Amniotic stem cell (primary cell): ENCODE results near the gene SAT1.

Source experiments
- DNase-seq: peaks from one replicate; lab custom pipeline; 2025; lab: John Stamatoyannopoulos, UW

Gene SAT1

DNA sequence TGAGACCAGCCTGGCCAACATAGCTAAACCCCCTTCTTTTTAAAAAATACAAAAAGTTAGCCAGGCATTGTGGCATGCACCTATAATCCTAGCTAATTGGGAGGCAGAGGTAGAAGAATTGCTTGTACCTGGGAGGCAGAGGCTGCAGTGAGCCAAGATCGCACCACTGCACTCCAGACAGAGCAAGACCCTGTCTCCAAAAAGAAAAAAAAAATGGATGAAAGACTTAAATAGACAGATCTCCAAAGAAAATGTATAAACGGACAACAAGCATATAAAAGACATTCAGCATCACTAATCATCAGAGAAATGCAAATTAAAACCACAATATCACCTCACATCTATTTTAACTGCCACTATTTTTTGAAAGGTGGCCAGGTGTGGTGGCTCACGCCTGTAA lies 6.6 kb upstream of the SAT1 start:
- DNase-seq, result no peak

DNA sequence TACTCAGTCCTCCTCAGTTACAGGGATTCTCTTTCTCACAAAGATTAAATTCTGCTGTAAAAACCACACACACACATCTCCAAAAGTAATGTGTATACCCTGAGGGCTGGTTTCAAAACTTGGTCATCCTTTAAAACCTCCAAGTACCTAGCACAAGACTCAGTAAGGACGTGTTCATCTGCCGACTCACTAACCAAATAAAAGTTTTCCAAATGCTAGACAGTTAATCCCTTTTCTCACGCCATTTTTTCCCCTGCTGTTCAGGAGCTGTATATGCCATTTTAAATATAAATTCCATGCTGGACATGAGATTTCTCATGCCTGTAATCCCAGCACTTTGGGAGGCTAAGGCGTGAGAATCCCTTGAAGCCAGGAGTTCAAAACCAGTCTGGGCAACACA lies 3.9 kb upstream of the SAT1 start:
- peak; percentile 32 for DNase-seq

DNA sequence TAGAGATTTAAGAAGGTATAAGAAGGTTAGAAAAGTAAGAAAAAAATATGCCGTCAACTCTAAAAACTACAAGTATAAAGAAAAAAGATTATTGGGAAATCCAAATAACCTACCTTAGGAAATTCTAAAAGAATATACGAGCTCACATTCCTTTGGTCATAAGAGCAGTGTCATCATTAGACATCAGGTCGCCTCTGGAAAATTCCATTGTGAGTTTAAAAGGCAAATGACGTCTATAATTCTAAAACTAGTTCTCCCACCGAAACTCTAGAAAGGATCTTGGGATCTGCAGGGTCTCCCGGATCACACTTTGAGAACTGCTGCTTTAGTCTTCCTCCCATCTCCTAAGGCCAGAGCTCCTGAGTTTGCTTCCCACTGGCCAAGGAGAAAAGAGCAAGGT lies 518 bp upstream of the SAT1 start:
- no peak for DNase-seq

DNA sequence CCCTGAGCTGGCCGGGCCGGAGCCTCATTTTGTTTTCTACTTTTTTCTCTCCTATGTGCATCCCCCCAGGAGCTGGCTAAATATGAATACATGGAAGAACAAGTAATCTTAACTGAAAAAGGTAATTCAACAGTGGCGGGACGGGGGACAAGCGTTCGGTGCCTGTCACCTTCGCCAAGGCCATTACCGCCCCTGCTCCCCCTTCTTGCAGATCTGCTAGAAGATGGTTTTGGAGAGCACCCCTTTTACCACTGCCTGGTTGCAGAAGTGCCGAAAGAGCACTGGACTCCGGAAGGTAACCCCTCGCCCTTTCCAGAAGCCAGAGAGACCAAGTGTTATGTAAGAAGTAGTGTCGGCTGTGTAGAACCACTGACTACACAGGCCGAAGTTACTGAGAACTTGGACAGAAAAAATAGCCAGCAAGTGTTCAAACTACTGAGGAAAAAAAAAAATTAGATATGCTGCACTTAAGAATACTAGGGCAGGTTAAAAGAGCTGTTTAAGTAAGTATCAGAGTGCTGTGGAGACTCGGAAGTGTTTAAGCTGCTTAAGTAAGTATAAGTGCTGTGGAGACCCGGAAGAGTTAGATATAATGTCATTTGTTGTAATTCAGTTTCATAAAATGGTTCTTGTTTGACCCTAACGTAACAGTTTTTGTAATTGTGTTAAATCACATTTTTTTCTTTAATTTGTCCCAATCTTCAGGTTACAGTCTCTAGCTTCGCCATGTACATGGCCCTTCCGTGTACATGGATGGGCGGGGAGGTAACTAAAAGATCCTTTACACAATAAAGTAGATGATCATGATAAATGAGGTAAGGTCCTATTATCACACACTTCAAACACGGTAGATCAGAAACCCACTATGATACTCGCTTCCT lies 856 bp downstream of the SAT1 start:
- DNase-seq, result no peak

DNA sequence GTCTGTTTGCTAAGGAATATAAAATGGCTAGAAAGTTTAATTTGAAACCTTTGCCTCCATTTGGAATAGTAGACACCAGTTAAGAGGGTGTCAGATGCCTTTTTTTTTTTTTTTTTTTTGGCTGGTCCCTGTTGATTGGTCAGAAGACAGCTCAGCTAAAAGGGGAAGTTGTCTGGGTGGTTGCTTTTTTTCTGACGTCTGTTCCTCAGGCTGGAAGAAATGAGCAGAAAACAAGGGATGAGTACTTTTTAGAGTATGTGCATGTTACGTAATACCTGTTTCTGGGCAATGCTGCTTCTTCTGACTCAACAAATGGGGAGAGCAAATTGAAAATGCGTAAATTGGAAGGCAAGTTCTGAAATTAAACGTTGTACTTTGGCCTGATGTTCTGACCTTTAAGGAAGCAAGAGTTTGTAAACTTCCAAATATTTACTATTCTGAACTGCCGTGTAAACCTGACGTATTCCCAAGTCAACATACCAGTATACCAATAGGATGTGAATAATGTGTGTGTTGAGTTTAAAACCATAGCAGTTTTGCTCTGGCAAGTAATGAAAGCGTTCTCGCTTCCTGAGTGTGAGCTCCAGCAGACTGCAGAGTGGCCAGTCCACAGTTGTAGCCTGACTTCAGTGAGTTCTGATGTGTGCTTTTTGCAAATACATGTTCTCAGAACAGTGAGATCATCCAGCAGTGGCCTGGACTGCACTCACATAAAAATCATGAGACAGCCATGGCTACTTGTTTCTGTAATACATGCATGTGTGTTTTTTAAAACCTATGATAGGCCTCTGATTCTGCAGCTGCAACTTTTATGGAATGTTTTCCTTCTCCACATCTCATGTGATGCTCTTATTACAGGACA lies 1.7 kb downstream of the SAT1 start:
- no peak for DNase-seq

DNA sequence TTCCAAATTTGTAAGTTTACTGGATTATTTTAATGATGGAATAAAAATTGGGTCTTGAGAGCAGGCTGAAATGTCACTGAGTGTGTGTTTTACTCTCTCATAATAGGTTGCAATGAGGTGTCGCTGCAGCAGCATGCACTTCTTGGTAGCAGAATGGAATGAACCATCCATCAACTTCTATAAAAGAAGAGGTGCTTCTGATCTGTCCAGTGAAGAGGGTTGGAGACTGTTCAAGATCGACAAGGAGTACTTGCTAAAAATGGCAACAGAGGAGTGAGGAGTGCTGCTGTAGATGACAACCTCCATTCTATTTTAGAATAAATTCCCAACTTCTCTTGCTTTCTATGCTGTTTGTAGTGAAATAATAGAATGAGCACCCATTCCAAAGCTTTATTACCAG lies 2.6 kb downstream of the SAT1 start:
- no peak for DNase-seq

DNA sequence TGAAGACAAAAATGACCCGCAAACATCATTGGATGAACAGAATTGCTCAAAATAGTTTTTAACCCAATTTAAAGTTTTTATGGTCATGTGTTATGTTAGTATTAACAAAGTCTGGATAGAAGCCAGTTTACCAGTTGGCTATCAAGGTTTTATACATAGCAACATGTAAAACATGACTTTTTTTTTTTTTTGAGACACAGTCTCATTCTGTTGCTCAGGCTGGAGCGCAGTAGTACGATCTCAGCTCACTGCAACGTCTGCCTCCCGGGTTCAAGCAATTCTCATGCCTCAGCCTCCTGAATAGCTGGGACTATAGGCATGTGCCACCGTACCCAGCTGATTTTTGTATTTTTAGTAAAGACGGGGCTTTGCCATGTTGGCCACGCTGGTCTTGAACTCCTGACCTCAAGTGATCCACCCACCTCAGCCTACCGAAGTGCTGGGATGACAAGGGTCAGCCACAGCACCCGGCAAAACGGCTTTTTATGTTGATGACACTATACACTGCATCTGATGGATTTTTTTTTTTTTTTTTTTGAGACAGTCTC lies 3.4 kb downstream of the SAT1 start:
- DNase-seq, result no peak

DNA sequence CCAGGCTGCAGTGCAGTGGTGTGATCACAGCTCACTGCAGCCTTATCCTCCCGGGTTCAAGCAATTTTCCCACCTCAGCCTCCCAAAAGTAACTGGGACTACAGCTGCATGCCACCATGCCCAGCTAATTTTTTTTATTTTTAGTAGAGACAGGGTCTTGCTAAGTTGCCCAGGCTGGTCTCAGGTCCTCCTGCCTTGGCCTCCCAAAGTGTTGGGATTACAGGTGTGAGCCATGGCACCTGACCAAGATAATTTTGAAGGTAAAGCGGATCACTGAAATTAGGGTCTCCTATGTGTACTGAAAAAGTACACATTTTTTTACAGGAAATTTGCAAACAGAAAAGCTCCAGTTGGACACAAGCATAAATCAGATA lies 4.8 kb downstream of the SAT1 start:
- DNase-seq, result no peak

DNA sequence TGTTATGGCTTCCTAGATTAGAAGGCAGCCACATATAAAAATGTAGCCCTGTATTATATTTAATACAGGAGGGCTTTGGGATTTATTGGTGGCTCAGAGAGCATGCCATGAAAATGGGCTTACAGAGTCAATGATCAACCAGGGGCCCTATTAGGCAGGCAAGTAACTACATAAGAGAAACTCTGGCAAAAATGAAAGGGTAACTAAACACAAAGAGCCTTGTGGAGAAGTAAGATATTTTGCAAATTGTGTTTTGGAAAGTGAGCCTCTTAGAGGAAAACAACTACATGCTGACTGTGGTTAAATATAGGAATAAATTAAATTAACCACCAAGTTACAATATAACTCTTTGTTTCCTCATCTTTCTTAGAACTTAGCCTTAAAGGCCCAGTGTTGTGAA lies 5.5 kb downstream of the SAT1 start:
- no peak for DNase-seq

DNA sequence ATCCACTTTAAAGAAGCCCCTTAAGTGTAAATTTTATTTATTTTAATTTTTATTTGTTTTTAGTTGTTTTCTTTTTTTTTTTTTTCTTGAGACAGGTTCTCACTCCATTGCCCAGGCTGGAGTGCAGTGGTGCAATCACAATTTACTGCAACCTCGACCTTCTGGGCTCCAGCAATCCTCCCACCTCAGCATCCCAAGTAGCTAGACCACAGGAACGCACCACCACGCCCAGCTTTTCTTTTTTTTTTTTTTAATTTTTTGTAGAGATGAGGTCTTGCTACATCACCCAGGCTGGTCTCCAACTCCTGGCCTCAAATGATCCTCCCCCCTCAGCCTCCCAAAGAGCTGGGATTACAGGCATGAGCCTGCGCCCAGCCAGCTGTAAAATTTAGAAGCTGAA lies 6.0 kb downstream of the SAT1 start:
- DNase-seq, result no peak

DNA sequence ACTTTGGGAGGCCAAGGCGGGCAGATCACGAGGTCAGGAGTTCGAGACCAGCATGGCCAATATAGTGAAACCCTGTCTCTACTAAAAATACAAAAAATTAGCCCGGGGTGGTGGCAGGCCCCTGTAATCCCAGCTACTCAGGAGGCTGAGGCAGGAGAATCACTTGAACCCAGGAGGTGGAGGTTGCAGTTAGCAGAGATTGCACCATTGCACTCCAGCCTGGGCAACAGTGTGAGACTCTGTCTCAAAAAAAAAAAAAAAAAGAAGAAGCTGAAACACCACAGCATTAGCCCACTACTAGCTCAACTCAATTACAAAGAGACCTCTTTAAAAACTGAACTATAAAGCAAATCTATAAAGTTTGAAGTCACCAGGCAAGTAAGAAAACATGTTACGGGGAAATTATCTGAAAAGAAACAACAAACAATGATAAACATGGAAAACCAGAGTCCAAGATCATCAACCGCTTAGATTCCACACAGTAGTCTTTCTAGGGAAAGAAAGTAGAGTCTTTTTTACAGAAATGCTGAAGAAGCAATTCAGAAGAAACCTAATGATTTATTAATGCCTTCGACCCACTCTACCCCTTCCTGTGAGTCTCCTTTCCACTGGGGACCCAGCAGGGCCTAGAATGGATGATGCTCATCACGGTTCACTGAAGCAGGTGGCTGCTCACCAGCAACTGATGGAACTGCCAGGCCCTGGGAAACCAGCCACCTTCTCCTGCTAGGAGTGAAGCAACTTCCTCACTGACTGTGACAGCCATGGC lies 6.6 kb downstream of the SAT1 start:
- no peak for DNase-seq

DNA sequence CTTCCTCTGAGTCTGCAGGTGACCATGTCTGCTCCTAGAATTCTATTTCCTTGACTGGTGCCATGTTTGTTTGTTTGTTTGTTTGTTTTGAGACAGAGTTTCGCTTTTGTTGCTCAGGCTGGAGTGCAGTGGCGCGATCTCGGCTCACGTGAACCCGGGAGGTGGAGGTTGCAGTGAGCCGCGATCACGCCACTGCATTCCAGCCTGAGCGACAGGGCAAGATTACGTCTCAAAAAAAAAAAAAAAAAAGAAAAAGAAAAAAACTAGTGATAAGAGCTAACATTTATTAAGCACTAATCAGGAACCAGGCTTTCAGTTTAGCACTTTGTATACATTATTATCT lies 7.2 kb downstream of the SAT1 start:
- DNase-seq, result no peak

DNA sequence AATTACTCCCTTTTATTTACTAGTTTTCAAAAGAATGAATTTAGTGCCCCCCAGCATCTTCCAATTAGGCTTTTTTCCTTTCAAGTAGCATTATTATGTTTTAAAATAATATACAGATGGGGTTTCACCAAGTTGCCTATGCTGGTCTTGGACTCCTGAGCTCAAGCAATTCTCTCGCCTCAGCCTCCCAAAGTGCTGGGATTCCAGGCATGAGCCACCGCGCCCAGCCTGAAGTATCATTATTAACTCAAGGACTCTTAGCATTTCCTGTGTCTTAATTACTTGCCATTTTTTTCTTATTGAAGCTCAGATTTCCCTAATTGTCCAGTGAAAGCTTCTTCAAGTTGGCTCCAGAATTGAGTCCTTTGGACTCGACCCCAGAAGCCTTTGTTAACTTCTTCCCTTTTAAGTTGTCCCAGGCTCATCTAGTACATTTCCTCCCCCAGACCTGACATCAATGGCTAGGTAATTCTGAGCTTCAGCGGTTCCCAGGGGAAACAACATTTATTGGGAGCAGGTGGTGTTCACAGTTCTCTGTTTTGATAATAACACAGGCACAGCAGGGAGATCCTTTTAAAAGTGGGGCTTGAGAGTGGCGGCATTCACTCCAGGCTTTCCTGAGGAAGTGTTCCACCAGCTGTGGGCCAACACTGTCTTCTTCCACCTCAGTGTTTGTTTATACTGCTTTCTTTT lies 10.0 kb downstream of the SAT1 start:
- DNase-seq, result no peak

DNA sequence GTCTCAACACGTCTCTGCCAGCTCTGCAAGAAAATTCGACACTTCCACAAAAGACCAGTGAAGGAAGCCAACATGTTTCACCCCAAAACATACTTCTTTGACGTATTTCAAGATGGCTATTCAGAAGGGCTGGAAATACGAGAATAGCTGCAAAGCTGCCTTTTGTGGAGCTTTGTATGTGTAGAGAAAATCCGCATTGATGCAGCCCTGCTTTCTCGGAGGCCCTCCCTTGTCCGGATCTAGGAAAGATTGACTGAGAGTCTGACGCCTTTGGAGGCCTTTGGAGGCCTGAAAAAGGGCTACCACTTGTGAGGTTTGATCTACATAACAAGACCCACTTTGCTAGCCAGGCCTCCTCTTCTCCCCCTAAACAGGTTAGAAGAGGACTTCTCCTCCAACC lies 12.2 kb downstream of the SAT1 start:
- no peak for DNase-seq

DNA sequence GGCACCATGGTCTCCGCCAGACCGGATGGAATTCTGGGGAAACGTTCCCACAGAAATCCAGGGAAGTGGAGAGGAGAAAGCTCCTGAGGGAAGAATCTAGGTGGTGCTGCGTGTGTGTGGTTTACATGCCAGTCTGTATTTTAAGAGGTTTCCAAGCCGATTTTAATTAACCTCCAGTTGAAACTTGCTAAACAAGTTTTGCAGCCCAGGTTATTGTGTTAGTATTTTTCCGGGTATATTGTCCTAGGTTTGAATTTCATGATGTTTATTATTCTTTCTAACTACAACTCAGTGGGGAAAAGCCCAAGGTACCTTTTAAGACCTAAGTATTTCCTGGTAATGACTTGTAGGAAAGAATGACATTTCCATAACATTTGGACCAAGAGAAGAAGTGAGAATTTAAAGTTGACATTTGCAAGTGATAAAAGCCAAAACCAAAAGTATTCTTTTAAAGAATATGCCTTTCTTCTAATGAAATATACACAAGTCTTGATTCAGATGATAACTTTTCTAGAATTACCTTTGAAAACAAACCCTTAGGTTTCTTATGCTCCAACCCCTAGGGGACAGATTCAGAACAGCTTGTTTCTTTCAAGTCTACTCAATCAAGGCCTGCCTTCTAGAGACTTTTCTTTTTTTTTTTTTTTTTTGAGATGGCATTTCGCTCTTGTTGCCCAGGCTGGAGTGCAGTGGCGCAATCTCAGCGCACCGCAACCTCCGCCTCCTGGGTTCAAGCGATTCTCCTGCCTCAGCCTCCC lies 14.6 kb downstream of the SAT1 start:
- DNase-seq, result no peak

DNA sequence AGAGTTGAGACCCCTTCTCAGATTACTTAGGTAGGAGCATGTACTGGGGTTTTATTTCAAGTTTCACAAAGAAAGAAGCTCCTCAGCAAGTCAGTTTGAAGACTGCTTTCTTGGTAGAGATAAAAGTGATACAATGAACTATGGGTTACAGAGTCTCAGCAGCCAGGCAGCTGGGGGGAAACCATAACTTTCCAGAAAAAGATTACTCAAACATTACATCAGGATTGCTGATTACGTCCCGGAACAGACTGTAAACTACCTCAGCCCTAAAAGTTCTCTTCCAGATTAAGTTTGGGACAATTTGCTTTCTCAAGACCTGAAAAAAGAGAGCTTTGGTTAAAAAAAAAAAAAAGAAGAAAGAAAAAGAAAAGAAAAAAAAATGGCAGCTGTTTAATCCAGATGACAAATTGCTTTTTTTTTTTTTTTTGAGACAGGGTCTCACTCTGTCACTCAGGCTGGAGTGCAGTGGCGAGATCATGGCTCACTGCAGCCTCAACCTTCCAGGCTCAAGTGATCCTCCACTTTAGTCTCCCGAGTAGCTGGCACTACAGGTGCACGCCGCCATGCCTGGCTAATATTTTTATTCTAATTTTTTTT lies 16.6 kb downstream of the SAT1 start:
- DNase-seq, result no peak

DNA sequence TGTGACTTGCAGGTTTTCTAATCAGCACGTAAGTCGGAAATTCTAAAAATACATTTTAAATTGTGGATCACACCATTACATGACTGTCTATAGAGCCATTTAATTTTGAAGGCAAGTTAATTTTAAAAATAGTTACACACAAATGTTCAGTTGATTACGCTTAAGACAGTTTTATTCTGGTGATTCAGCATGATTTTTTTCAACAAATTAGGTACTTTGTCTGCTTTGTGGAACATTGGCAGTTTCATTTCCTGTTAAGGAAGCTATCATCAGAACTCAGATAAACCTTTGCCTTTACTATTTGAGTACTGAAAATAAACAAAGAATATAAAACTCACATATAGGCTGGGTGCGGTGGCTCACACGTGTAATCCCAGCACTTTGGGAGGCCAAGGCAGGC lies 19.5 kb downstream of the SAT1 start:
- DNase-seq, result no peak

DNA sequence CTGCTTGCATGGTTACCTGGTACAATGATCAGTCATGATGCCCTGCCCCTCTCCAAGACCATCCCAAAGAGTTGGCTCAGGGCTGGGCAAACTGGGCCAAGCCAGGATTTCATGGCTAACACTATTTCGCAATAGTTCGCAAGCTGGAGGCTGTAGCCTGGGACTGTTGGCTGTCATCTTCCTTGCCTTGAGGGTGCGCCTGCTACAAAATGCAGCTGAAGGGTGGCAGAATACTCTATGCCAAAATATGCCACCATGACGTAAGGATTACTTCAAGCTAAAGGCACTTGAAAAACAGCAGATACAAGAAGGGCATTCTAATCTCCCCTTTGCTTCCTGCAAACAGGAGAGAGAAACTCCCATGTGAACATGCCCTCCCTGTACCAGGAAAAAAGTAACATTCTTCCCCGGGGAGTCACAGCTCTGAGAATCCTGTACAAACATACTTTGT lies 21.0 kb downstream of the SAT1 start:
- no peak for DNase-seq

DNA sequence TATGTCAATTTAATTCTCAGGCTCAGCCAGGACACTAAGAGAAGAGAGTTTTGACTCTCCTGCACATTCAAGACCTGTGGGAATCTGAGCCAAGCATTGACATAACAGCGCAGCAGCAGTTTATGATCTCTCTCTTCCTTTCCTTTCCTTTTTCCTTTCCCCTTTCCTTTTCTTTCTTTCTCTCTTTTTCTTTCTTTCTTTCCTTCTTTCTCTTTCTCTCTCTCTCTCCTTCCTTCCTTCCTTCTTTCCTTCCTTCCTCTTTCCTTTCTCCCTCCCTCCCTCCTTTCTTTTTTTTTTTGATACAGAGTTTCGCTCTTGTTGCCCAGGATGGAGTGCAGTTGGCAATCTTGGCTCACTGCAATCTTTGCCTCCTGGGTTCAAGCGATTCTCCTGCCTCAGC lies 21.6 kb downstream of the SAT1 start:
- DNase-seq, result no peak

DNA sequence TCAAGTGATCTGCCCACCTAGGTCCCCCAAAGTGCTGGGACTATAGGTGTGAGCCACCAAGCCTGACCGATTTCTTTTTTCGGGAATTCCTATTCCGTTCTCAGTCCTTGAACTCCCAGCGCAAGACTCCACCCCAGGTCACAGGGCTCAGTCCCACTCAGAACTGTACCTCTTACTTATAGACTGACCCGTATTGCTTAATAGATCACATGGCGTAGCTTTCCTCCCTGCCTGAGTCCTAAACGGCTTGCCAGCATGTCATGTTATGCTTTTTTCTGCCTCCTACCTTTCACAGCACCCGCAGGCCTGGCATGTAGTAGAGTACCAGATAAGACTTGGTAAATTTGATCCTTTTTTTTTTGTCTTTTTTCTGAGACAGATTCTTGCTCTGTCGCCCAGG lies 22.4 kb downstream of the SAT1 start:
- DNase-seq, result no peak

DNA sequence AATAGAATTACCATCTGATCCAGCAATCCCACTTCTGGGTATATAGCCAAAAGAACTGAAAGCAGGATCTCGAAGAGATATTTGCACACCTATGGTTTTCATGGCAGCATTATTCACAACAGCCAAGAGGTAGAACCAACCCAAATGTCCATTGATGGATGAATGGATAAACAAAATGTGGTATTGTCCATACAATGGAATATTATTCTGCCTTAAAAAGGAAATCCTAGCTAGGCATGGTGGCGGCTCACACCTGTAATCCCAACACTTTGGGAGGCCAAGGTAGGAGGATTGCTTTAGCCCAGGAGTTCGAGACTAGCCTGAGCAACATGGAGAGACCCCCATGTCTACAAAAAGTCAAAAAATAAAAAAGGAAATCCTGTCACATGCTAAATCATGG lies 27.3 kb downstream of the SAT1 start:
- DNase-seq, result no peak
